Left colon (tissue), 2 donors: Measurements from ENCODE around the gene CD80. TPM values are rescaled to one million over a fixed set of nuclear protein-coding genes. Genes with fewer than 3 reads are reported as not detected.
A peak's percentile ranks its signal among the peaks of the same experiment; 100 is the strongest.
"Not testable (repeated sequence)": the region's sequence is repeated elsewhere in the genome, so short reads cannot be mapped to it uniquely, and the experiment has no call there.

Source experiments
- ATAC-seq: fragments of 200-7000 bp; cut with Tn5 transposase; one replicate; pipeline ENCODE4 v1.9.1; 2020; ENCODE audit warnings: mild to moderate bottlenecking, moderate library complexity
- DNase-seq, 2 donors: peaks; one replicate each; pipeline ENCODE4 v3.0.0-alpha.2; 2020
- intact Hi-C, 2 donors: fragments of 100-400 bp; cut with DNase I in 1 of 2; cut with micrococcal nuclease in 1 of 2; formaldehyde crosslinking; loops; one replicate each; pipeline versions ENCODE4 v1.11.2 to v1.14.0; 2022; cut with DNase I, micrococcal nuclease
- total RNA-seq, 2 donors: library from RNA; stranded (reverse); fragmentation: NEBNext Ultra II Directional; extraction: Animal tissue kit (Norgen Biotek cat#: 25700); gene quantifications; one replicate each; pipeline ENCODE4 v1.2.1, GENCODE V29; 2021
- donor health status: DM: no; HTN: no; CAD: no.
- donor health status: DM: yes; HTN: yes; CAD: no.

CD80 gene
- total RNA-seq, 2 donors from 2014 or later, result 0.40 to 0.98 TPM

DNA sequence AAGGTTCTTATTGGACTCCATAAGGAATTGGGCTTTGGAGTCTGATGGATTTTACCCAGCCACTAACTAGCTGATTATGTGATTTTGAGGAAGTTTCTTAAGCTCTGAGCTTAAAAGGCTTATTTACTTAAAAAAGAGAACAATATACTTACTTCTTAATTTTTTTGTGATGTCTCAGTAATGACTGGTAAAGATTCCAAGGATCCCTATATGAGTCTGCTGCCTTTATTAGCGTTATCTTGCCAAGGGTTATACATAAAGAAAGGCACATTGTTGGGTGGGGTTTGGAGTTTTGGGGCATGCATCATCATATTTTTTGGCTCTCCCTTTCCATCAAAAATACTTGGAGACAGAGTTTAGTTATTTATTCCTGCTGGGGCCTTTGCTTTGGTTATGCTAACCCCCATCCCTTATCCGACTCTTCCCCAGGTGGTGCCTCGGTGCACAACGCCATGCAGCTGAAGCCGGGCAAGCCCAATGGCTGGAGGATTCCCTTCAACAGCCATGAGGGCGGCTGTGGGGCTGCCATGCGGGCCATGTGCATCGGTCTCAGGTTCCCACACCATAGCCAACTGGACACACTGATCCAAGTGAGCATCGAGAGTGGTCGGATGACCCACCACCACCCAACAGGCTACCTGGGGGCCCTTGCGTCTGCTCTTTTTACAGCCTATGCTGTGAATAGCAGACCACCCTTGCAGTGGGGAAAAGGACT lies 26.6 kb upstream of the CD80 start:
- DNase-seq, result no peak
- intact Hi-C loops, result no loop called here
- no peak for ATAC-seq

DNA sequence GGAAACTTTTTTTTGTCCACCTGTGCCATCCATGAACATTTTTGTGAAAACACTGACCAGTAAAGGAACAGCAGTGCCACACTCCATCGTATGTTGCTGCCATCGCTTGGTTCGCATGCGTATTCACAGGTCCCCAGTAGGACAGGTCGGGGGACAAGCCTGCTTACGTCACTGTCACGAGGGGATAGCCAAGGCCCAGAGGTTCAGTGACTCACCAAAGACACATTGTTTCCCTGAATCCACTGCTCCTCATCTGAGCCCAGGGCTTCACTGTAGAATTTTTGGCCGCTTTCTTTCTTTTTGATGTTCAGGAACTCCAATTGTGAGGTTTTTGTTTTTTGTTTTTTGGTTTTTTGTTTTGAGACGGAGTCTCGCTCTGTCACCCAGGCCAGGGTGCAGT lies 25.8 kb upstream of the CD80 start:
- intact Hi-C loops, result no loop called here
- no peak for ATAC-seq
- DNase-seq, result no peak

DNA sequence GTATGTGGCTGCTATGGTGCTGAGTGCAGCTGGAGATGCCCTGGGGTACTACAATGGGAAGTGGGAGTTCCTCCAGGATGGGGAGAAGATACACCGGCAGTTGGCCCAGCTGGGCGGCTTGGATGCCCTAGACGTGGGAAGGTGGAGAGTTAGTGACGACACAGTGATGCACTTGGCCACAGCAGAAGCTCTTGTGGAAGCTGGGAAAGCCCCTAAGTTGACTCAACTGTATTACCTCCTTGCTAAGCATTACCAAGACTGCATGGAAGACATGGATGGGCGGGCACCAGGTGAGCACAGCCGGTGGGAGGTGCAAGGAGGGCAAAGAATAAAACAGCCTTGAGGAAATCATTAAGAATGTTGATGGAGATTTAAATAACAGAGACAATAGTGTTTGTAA lies 22.8 kb upstream of the CD80 start:
- no peak for ATAC-seq
- intact Hi-C loops, result no loop called here
- no peak for DNase-seq

DNA sequence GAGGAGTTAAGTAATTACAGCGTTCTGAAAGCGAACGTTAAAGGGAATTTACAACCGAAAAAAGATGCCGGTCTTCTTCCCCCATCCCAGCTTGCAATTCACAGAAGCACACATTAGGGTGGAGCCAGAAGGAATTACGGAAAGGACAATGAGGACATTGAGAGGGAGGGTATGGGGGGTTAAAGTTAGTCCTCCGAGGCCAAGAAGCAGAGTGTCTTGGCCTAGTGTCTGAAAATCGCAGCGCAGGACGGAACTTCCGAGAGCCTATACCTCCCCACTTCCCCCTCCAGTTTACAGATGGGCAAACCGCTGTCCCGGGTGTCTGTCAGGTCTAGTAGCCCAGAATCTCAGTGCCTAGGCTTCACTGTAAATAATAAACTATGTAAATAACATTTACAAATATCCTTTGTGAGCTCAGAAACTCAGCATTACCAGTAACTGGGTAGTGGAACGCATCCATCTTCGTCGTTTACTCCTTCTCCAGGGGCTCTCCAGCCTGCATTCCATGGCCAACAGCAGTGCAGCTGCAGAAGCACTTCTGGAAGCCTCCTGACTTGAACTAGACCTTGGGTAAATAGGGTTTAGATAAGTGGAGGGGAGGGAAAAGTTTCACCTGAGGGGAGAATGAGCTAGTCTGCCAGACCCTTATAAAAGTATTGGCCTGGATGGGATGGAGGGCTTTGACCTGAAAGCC lies 20.8 kb upstream of the CD80 start:
- ATAC-seq (peak; percentile 28), DNase-seq (peak in 1 of 2 donors; percentile 46)
- intact Hi-C loops, result no loop called here

DNA sequence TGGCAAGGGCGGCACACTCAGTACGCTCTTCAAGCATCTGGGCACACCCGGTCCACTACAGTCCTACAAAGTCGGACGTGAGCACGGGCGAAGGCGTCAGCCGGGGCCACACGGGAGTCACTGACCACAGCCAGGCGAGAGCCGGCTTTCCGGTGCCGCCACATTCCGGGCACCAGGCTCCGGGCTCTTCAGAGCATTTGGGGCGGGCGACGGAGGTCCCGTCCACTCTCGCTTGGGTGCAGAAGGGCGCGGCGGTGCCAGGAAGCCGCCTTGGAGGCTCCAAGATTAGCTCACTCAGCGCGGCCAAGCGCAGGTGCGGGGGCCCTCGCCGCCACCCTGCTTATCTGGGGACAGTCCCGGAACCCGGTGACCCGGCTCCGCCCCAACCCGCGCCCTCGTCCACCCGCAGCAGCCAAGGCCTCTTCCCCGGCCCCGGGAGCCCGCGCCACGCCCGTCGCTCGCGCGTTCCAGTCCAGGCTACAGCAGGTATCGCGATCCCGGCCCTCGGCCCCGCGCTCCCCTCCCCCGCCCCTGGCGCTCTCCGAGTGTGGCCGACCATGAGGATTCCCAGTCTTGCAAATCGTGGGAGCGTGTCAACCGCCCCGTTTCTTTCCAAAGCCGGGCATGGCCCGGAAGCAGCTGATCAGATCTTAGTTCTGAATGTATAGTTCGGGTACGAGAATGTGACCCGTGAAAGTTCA lies 20.1 kb upstream of the CD80 start, which contains the start of gene ADPRH:
ADPRH (plus strand) TSS at position 127 of the 701 bp plus-strand sequence. CDS start 2,678 bp downstream, outside the sequence.
- DNase-seq (peak; percentile 85 to 86), ATAC-seq (peak; percentile 97)
- intact Hi-C loops, result no loop called here

DNA sequence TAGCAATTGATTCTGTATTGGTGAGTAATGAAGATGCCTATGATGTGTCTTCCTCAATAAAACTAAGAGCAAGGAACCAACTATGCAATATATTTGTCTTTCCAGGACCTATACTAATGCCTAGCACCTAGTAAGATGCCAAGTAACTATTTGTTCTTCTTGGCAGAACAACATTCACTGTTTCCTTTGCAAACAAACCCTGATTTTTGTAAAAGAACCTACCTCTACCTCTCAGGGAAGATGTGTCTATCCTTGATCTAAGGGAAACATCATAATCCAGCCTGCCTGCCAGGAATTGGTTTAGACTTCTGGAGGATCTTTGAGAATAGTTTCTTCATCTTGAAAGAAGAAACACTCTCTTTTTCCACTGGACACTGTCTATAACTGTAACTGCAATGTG lies 16.1 kb upstream of the CD80 start:
- intact Hi-C loops, result no loop called here
- no peak for ATAC-seq
- no peak for DNase-seq

DNA sequence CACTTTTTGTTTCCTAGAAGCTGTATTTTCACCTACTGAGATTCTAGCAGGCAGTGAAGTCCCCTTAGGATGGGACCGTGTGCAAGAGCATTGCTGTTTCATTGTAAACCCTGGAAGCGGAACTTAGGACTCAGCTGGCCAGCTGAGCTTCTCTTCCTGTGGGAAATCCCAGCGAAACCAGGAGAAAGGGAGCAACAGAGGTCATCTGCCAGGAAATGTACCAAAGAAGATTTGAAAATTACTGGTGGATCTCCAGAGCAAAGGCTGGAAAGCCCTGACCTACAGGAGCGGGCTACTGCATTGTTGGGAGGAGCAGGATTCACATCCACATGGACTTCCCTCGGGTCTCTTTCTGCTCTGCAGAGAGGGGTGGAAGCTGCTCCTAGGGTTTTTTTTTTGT lies 12.3 kb upstream of the CD80 start:
- DNase-seq, result no peak
- intact Hi-C loops, result no loop called here
- ATAC-seq, result no peak

DNA sequence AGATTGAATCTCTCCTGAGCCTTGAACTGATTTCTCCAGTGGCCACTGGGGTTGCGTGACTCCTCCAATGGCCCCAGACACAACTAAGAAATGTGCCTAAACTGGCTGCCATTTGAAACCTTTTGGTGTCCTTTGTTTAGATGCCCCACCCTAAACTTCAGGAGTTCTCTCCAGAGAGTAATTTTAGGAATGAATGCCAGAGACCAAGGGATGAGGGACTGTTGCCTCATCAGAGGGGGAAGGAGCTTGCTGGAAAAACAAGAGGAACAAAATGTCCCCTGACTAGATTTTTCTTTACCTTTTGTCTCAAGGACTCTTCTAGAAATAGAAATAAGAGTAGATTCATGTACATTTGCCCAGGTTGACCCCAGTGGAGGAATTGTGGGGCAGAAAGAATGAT lies 11.8 kb upstream of the CD80 start:
- DNase-seq (no peak), ATAC-seq (no peak)
- intact Hi-C loops, result no loop called here

DNA sequence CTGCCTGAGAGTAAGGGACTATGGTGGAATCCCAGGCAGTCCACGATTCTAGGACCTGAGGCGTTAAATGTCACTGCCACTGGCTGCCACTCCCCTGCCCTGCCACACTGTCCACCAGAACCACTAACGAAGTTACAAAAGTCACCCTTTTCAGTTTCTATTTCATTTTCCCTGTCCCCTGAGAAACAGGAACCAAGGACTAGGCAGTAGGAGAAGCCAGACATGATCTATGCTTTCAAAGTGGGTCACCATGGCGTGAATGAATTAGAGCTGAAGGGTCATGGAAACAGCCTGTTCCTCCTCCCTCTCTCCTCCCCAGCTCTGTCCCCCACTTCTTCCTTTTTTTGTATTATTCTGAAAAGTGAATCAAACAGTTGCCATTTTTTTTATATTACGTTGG lies 10.8 kb upstream of the CD80 start:
- intact Hi-C loops, result no loop called here
- DNase-seq (no peak), ATAC-seq (no peak)

DNA sequence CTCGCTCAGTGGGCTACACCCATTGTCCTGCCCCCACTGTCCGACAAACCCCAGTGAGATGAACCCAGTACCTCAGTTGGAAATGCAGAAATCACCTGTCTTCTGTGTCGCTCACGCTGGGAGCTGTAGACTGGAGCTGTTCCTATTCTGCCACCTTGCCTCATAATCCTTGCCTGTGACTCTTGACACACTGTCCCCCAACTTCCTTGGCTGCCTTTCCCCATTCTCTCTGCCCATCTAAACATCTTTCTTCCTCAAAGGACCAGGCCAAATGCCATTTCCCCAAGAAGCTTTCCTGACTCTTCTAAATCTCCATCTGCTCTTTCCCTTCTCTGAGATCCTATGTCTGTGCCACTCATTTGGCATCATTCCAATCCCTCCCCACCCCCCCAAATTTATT lies 9.7 kb upstream of the CD80 start:
- intact Hi-C loops, result no loop called here
- no peak for DNase-seq
- ATAC-seq, result no peak

DNA sequence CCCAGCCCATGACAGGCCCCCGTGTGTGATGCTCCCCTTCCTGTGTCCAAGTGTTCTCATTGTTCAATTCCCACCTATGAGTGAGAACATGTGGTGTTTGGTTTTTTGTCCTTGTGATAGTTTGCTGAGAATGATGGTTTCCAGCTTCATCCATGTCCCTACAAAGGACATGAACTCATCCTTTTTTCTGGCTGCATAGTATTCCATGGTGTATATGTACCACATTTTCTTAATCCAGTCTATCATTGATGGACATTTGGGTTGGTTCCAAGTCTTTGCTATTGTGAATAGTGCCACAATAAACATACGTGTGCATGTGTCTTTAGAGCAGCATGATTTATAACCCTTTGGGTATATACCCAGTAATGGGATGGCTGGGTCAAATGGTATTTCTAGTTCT lies 3.9 kb upstream of the CD80 start:
- intact Hi-C loops, DNase-seq, ATAC-seq: not testable (repeated sequence)

DNA sequence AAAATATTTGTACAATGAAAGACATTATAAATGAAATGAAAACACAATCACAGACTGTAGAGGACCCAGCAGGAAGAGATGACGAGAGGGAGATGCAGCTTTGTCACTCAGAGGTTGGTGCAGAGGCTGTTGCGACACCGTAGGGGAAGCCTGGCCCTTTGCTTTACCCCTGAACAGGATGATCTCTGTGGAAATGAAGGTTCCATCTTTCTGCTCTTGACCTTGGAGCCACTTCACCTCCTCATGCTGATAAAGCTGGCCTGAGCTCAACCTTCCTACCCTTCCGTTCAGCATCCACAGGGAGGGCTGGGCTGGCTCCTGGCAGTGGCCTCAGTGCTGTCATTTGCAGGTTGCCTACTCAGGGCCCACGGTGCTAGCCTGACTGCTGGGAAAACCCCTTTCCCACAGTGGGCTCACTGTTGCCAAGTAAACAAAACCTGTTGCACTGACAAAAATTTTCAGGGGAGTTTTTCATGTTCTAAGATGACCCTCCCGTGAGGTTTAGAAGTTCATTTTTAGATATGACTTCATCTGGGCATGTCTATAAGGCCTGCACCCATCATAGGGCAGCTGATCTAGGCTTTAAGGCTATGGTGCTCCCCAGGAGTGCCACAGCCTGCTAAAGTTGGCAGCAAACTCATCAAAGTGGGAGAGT lies 3.0 kb upstream of the CD80 start:
- intact Hi-C loops, result no loop called here
- no peak for ATAC-seq
- DNase-seq, result no peak

DNA sequence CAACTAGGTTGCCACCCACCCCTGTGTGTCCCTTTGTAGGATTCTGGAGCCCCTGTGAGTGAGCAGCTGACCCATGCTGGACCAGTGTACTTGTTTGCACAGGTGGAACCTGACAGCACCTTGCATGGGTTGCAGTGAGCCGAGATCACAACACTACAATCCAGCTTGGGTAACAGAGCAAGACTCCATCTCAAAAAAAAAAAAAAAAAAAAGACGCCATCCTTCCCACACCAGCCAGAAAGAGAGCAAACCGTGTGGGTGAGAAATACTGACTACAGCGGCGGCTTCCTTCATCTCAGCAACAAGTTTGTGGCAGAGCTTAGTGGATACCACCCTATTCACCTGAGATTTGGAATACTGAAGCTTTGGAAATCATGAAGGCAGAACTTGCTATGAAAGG lies 746 bp upstream of the CD80 start:
- intact Hi-C loops, result no loop called here
- no peak for ATAC-seq
- DNase-seq, result no peak

DNA sequence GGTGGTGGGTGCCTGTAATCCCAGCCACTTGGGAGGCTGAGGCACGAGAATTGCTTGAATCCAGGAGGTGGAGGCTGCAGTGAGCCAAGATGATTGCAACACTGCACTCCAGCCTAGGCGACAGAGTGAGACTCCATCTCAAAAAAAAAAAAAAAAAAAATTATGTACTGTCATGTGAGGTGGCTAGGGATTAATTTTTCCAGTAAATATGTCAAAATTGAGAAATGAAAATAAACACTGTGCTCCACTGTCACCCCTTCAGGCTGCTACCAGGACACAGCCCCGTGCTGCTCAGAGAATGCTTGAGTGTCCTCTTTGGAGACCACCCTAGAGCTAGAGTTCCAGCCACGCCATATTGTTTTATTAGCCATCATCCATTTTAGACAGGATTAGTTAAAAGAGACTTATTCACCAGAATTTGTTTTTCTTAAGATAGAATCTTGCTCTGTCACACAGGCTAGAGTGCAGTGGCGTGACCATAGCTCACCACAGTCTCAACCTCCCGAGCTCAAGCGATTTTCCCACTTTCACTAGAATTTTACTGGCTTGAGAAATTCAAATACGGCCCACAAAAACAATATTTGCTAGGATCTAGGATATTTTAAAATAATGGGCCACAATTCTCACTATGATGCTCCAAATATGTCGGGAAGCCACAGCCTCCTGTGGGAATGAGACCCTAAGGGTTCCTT lies 642 bp downstream of the CD80 start:
- intact Hi-C loops, result no loop called here
- DNase-seq (no peak), ATAC-seq (no peak)

DNA sequence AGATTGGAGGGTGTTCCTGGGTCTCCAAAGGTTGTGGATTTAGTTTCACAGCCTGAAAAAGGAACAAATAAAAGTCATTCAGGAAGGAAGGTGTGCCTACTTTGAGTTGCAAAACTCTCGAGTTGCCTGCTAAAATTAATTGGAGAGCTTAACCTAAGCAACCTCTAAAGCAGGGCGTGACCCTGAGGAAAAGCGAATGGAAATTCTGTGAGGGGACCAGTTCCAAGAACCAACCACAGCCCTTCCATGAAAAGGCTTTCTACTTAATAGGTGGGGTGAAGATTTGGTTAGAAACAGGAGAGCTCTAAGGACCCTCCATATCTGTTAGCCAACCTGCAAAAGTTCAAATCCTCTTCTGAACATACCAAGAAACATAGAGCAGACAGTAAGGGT lies 1.5 kb downstream of the CD80 start:
- intact Hi-C loops, result no loop called here

DNA sequence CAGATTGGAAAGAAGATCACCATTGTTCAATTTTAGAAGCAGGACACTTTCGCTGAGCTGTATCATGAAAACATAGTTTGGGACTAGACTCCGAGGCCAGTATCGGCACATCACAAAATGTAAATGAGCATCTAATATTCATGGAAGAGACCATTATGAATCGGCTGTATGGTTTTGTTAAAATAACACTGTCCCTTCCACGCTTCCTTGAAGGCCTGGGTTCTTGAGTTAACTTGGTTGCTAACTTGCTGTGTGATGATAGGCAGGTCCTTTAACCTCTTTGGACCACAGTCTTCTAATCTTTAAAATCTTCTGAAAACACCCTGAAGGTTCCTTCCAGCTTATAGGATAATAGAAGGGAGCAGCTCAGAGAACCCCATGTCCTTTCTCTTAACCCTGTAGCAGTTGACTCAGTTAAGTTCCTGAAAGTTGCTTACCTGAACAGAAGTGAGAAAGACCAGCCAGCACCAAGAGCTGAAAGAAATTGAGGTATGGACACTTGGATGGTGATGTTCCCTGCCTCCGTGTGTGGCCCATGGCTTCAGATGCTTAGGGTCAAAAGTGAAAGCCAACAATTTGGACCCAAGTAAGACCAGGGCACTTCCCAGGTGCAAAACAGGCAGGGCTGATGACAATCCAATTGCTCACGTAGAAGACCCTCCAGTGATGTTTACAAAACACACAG lies 2.1 kb downstream of the CD80 start:
- intact Hi-C loops, result no loop called here
- ATAC-seq, result no peak
- DNase-seq, result no peak

More for the DNA sequence above, 1.5 kb downstream of the CD80 start:
- DNase-seq, result no peak
- no peak for ATAC-seq

DNA sequence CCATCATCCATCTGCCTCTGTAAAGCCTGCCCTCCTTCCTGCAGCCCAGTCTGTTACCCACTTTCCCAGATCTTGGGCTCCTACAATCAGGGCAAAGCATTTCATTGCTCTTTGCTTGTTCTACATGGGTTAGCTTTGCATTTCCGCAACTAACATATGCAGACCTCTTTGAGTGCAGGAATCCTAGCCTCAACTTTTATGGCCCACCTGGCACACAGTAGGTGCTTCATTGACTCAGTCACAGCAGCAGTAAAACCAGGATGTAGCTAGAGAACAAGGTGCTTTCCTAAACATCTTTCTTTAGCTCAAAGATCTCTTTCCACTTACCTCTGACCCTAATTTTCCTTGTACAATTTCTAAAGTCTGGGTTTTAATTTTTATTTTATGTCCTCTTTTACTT lies 3.5 kb downstream of the CD80 start:
- DNase-seq, result no peak
- intact Hi-C loops, result no loop called here

DNA sequence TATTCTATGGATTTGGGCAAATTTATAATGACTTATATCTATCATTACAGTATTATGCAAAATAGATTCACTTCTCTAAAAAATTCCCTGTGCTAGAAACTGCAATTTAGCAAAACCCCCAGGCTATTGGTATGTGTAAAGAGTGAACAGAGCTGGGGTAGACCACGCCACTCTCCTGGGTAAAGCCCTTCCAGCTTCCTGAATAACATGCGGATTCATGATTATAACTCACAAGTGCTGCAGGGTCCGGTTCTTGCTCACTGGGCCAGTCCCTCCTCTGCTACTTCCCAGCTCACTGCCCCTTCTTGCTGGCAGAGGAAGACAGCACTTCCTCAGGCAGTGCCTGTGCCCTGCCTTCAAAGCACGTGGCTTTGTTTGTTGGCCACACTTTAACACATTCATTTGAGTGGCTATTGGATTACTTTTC lies 4.1 kb downstream of the CD80 start:
- ATAC-seq, result no peak
- intact Hi-C loops, result no loop called here
- no peak for DNase-seq

More for the DNA sequence above, 3.5 kb downstream of the CD80 start:
- no peak for ATAC-seq
